GM06990 (cell line): ENCODE data around the gene FRY.

Experiments used
- DNase-seq: peaks from one replicate; pipeline ENCODE4 v3.0.0-alpha.2; 2011; ENCODE audit not compliant: insufficient read length; ENCODE audit errors: extremely low read depth
- H3K27me3 ChIP-seq: replicated peaks from 2 replicates; pipeline ENCODE4 v1.6.0; 2011; ENCODE audit warnings: low read length; ENCODE audit not compliant: control insufficient read depth, insufficient read depth
- H3K36me3 ChIP-seq: 2 replicates; pipeline ENCODE4 v1.5.1; 2011; ENCODE audit warnings: low read length; ENCODE audit not compliant: control insufficient read depth, insufficient read depth
- H3K4me3 ChIP-seq: replicated peaks from 2 replicates; pipeline ENCODE4 v1.5.1; 2011; ENCODE audit warnings: low read depth, mild to moderate bottlenecking, control low read depth, low read length
- TF ChIP-seq, protein P1 (sequence below): IDR thresholded peaks from 2 replicates; pipeline ENCODE4 v1.5.1; 2011; ENCODE audit warnings: low read length, control low read depth, mild to moderate bottlenecking, inconsistent platforms; ENCODE audit not compliant: insufficient read depth, poor library complexity, severe bottlenecking

The FRY gene

DNA sequence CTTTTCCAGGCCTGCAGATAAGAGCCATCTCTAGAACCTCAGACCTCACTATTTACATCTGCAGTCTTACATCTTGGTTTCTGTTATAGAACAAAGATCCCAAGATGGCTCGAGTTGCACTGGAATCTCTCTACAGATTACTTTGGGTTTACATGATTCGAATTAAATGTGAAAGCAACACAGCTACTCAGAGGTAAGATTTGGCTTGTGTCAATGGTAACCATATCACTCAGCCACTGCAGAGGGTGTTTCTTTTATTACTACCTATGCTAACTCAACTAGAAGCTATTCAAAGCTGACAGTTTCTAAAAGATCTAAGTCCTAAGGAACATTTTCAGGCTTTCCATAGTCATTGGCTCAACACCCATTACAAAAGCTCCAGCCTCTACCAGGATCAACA is 115.6 kb downstream of the FRY start:
- no peaks in the 10 kb centered on the region for H3K36me3 ChIP-seq
- H3K4me3 ChIP-seq = no peak overlapping the region
- H3K27me3 ChIP-seq = no peaks in the 10 kb centered on the region
- no peak for DNase-seq
- TF ChIP-seq, protein P1, sequence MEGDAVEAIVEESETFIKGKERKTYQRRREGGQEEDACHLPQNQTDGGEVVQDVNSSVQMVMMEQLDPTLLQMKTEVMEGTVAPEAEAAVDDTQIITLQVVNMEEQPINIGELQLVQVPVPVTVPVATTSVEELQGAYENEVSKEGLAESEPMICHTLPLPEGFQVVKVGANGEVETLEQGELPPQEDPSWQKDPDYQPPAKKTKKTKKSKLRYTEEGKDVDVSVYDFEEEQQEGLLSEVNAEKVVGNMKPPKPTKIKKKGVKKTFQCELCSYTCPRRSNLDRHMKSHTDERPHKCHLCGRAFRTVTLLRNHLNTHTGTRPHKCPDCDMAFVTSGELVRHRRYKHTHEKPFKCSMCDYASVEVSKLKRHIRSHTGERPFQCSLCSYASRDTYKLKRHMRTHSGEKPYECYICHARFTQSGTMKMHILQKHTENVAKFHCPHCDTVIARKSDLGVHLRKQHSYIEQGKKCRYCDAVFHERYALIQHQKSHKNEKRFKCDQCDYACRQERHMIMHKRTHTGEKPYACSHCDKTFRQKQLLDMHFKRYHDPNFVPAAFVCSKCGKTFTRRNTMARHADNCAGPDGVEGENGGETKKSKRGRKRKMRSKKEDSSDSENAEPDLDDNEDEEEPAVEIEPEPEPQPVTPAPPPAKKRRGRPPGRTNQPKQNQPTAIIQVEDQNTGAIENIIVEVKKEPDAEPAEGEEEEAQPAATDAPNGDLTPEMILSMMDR = no peak

DNA sequence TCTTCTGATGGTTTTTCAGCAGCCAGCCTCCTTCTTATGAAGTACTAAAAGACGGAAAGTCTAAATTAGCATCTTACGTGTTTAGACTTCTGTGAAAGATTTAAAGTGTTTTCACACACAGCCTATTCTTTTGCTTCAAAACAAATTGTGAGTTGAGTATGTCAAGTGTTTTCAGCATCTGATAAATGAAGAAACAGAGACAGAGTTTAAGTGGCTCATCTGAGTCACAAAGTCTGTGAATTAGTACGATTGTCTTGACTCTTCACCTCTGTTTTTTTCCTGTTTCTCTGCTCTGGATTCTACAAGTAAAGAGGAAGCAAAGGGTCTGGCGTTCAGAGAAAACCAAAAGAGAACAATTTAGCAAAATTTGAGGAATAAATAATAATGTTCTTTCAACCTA is 116.4 kb downstream of the FRY start:
- TF ChIP-seq, protein P1 = no peak
- no peaks in the 10 kb centered on the region for H3K36me3 ChIP-seq
- H3K27me3 ChIP-seq = no peaks in the 10 kb centered on the region
- DNase-seq = no peak
- H3K4me3 ChIP-seq = no peak overlapping the region

DNA sequence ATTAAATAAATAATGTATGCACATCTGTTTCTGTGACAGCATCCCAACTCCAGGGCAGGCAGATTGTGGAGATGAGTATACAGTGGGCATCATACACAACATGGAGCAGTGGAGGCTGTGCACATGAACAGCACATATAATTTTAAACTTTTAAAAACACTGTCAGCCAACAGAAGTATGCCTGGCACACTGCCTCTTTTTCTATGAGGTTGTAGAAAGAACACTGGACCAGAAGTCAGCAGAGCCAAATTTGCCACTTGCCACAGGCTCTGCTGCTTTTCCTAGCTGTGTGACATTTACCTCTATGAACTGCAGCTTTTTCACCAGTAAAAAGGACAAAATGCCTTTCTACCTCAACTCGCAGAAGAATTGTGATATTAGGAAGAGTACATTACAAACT is 118.7 kb downstream of the FRY start:
- TF ChIP-seq, protein P1 = no peak
- no peak for DNase-seq
- Histone ChIP-seq H3K4me3 (no peak overlapping the region), H3K36me3 (no peaks in the 10 kb centered on the region), H3K27me3 (no peaks in the 10 kb centered on the region)

DNA sequence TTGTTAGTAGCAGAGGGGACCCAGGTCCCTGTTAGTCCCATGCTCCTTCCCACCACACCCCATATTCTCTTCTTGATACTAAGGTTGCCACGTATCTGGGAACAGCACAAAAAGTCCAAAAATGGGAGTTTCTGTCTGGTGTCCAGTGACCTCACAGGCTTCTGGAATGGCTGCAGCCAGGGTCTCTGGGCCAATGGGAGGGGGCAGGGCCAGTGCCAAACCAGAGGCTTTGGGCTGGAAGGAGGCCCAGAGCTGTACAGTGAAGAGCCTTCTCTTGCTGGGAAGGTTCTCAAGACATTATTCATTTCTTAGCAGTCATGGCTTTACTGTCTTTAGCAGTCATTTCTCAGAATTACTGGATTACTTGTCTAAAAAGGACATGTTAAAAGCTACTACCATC is 119.2 kb downstream of the FRY start:
- TF ChIP-seq, protein P1 = no peak
- no peak for DNase-seq
- Histone ChIP-seq H3K36me3 (no peaks in the 10 kb centered on the region), H3K4me3 (no peak overlapping the region), H3K27me3 (no peaks in the 10 kb centered on the region)

DNA sequence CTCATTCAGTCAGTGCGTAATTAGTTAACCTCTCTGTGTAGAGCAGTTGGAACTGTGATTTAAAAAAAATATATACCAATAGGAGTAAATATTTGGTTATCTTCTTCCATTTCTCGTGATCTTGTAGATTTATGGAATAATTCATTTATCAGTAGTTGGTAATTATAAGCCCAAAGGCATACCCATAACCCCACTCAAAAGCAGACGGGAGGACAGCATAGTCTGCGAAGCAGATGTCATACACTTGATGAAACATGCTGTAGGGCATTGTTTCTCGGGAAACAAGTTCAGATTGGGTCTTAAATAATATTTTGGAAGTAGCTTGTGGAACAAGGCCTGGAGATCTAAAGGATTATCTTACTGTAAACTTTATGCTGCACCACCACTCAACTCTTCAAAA is 119.7 kb downstream of the FRY start:
- Histone ChIP-seq H3K27me3 (no peaks in the 10 kb centered on the region), H3K36me3 (no peaks in the 10 kb centered on the region), H3K4me3 (no peak overlapping the region)
- TF ChIP-seq, protein P1 = no peak
- no peak for DNase-seq

DNA sequence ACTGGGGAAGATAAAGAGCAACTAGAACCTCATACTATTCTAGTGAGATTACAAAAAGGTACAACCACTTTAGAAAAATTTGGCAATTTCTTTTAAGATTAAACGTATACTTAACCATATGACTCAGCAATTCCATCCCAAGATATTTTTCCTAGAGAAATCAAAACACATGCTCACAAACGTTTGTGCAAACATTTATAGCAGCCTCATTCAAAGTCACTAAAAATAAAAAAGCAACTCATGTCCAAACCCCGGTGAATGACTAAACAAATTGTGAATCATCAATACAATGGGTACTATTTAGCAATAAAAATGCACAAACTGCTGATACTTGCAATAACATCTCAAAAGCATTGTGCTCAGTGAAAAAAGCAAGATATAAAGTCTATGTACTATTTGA is 121.5 kb downstream of the FRY start:
- TF ChIP-seq, protein P1 = no peak
- Histone ChIP-seq H3K4me3 (no peak overlapping the region), H3K27me3 (no peaks in the 10 kb centered on the region), H3K36me3 (no peaks in the 10 kb centered on the region)
- DNase-seq = no peak
